Osteocyte (in vitro differentiated cells): ENCODE results near the gene PIK3C2G. TPM values are rescaled to one million over a fixed set of nuclear protein-coding genes. Genes with fewer than 3 reads are reported as not detected.

ENCODE experiments used
- DNase-seq: peaks from one replicate; pipeline ENCODE4 v3.0.0; 2021; ENCODE audit warnings: mixed read lengths; ENCODE audit not compliant: unreplicated experiment; ENCODE audit errors: extremely low spot score
- H3K27ac Mint-ChIP-seq: one replicate; pipeline ENCODE4 v1.8.0; 2021; ENCODE audit warnings: mild to moderate bottlenecking, mixed read lengths; ENCODE audit not compliant: unreplicated experiment
- H3K27me3 Mint-ChIP-seq: one replicate; pipeline ENCODE4 v1.8.0; 2021; ENCODE audit warnings: mixed read lengths; ENCODE audit not compliant: unreplicated experiment
- H3K36me3 Mint-ChIP-seq: one replicate; pipeline ENCODE4 v1.8.0; 2021; ENCODE audit warnings: mixed read lengths; ENCODE audit not compliant: unreplicated experiment
- H3K4me1 Mint-ChIP-seq: one replicate; pipeline ENCODE4 v1.8.0; 2021; ENCODE audit warnings: mixed read lengths; ENCODE audit not compliant: unreplicated experiment
- H3K4me3 Mint-ChIP-seq: one replicate; pipeline ENCODE4 v1.8.0; 2021; ENCODE audit warnings: mild to moderate bottlenecking, moderate library complexity, mixed read lengths; ENCODE audit not compliant: unreplicated experiment
- H3K9me3 Mint-ChIP-seq: one replicate; pipeline ENCODE4 v1.8.0; 2021; ENCODE audit warnings: mixed read lengths; ENCODE audit not compliant: unreplicated experiment
- total RNA-seq: library from RNA; stranded (reverse); gene quantifications from 2 replicates; pipeline ENCODE4 v1.2.1, GENCODE V29; 2021
- TF ChIP-seq, protein P1 (sequence below): fragments of 200-600 bp; sonication (generic); IDR thresholded peaks from 2 replicates; pipeline ENCODE4 v1.5.0; 2021; ENCODE audit warnings: antibody characterized with exemption, mild to moderate bottlenecking, moderate library complexity

Gene PIK3C2G
- total RNA-seq, 1 donor from 2014 or later = not detected

DNA sequence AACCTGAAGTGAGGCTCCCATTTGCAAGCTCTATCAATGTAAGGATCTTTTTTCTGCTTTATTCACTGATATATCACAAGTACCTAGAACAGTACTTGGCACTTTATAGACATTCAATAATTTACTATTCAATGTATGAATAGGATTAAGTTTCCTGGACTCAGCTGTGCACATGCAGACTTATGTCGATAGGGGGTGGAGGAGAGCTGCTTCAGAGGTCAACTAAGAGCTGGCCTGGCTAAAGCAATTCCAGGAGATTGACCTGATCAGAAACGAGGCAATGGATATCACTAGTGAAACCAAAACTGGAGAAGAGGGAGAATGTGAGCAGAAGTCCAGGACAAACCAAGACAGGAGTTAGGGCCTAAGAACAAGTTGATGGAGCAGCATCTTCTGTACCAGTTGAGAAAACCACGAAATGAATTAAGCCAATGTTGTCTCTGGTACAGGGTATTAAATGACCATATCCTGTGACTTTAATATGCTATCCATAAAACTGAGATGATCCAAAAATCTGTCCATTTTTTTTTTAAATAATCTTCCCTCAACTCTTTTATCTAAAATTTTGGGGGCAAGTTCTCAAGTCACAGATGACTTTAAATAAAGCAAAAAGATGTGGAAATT, 169.2 kb downstream of the PIK3C2G start:
- H3K4me3 Mint-ChIP-seq = no peak overlapping the region
- no peak overlapping the region for H3K27ac Mint-ChIP-seq
- no peaks in the 10 kb centered on the region for H3K4me1 Mint-ChIP-seq
- H3K27me3 Mint-ChIP-seq = no peaks in the 10 kb centered on the region
- DNase-seq = no peak
- no peaks in the 10 kb centered on the region for H3K9me3 Mint-ChIP-seq
- TF ChIP-seq, protein P1, sequence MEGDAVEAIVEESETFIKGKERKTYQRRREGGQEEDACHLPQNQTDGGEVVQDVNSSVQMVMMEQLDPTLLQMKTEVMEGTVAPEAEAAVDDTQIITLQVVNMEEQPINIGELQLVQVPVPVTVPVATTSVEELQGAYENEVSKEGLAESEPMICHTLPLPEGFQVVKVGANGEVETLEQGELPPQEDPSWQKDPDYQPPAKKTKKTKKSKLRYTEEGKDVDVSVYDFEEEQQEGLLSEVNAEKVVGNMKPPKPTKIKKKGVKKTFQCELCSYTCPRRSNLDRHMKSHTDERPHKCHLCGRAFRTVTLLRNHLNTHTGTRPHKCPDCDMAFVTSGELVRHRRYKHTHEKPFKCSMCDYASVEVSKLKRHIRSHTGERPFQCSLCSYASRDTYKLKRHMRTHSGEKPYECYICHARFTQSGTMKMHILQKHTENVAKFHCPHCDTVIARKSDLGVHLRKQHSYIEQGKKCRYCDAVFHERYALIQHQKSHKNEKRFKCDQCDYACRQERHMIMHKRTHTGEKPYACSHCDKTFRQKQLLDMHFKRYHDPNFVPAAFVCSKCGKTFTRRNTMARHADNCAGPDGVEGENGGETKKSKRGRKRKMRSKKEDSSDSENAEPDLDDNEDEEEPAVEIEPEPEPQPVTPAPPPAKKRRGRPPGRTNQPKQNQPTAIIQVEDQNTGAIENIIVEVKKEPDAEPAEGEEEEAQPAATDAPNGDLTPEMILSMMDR = peak; percentile 78
- H3K36me3 Mint-ChIP-seq = no peaks in the 10 kb centered on the region

- DNase-seq = no peak
- Mint-ChIP-seq H3K4me3 (no peak overlapping the region), H3K4me1 (no peaks in the 10 kb centered on the region), H3K27ac (no peak overlapping the region), H3K27me3 (no peaks in the 10 kb centered on the region), H3K36me3 (no peaks in the 10 kb centered on the region), H3K9me3 (no peaks in the 10 kb centered on the region)
- TF ChIP-seq, protein P1 = no peak
These were observed 170.5 kb downstream of the PIK3C2G start for GRCh38 chr12:18431771-18432170.

DNA sequence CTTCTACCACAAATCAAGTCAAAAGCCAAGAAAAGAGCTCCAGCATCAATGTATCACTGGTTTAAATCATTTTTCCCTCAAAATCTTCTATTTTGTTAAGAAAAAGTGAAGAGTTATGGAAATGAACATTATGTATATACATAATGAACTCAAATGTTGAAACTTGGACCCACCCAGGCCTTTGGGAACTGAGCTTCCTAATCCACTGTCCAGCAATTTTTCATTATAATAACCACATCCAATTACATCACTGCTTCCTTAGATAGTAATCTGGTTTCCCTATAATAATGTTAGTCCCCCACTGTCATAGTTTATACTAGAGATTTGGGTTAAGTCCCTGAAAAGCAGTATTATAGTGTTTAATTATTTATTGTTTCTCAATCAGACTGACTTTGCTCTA, 170.9 kb downstream of the PIK3C2G start:
- H3K4me1 Mint-ChIP-seq = no peaks in the 10 kb centered on the region
- H3K9me3 Mint-ChIP-seq = no peaks in the 10 kb centered on the region
- H3K36me3 Mint-ChIP-seq = no peaks in the 10 kb centered on the region
- H3K4me3 Mint-ChIP-seq = no peak overlapping the region
- DNase-seq = no peak
- H3K27ac Mint-ChIP-seq = no peak overlapping the region
- no peaks in the 10 kb centered on the region for H3K27me3 Mint-ChIP-seq
- TF ChIP-seq, protein P1 = no peak

DNA sequence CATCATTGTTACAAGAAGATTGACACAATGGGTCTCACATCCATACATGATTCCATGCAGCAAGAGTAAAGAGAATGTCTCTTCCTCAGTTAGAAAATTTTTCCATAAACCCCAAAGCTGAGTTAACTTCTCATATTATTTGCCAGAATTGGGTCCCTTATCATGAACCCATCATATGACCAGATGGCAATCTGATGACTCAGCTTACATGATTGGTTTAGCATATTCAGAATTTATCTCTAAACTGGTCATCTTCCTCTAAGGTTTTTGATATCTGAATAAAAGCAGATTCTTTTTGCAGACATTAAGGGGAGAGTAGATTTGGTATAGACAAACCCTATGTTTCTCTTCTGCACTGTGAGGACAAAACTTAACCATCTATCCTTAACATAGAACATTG, 174.9 kb downstream of the PIK3C2G start:
- TF ChIP-seq, protein P1 = no peak
- no peaks in the 10 kb centered on the region for H3K9me3 Mint-ChIP-seq
- H3K36me3 Mint-ChIP-seq = no peaks in the 10 kb centered on the region
- H3K27me3 Mint-ChIP-seq = no peaks in the 10 kb centered on the region
- no peaks in the 10 kb centered on the region for H3K4me1 Mint-ChIP-seq
- no peak overlapping the region for H3K27ac Mint-ChIP-seq
- DNase-seq = no peak
- no peak overlapping the region for H3K4me3 Mint-ChIP-seq

DNA sequence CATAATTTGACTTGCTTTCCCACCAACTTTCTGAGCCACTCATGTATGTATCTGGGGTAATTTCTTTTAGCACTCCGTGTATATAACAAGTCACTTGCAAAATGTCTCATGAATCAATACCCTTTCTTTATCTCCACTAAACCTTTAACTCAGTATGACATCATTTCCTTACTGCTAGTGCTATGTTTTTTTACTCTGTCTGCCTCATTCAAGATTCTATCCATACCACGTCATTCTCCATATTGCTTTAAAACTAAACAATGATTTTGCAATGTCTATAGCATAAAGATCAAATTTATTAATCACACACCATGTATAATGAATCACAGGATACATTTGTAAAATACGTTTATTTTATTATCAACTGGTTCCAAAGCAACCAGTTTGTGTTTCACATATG, 178.2 kb downstream of the PIK3C2G start:
- no peak overlapping the region for H3K4me3 Mint-ChIP-seq
- no peak for DNase-seq

More for the DNA sequence above, 178.2 kb downstream of the PIK3C2G start:
- peaks cover 6% of the 10 kb centered on the region for H3K4me1 Mint-ChIP-seq
- TF ChIP-seq, protein P1 = no peak
- H3K9me3 Mint-ChIP-seq = no peaks in the 10 kb centered on the region
- no peaks in the 10 kb centered on the region for H3K27me3 Mint-ChIP-seq
- no peak overlapping the region for H3K27ac Mint-ChIP-seq
- H3K36me3 Mint-ChIP-seq = no peaks in the 10 kb centered on the region
